AG10803 (cell line): ENCODE data around the gene TRAF5.

Experiments
- DNase-seq: peaks from one replicate; pipeline ENCODE4 v3.0.0; 2010; ENCODE audit warnings: low read depth
- H3K4me3 ChIP-seq: 2 replicates; pipeline ENCODE4 v1.5.1; 2011; ENCODE audit warnings: mild to moderate bottlenecking, low read length, control low read depth
- TF ChIP-seq, protein P1 (sequence below): conservative IDR thresholded peaks from 2 replicates; pipeline ENCODE4 v1.5.1; 2011; ENCODE audit warnings: mild to moderate bottlenecking, low read length, control low read depth, inconsistent platforms

TRAF5 gene

DNA sequence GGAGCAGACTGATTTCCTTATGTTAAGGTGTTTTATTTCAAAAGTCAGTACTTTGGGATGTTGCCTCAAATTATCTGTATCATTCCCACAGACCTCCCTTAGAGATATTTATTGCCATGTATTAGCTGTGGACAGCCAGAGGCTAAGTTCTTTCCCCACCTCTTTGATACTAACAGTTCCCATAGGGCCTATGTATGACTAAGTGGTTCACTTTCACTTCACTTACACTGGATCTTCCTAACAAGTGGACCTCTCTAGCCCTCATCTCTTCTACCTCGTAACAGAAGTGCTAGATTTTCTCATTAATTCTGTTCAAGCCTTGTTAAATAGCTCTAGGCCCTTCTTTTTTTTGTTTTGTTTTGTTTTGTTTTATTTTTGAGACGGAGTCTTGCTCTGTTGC, 6.2 kb downstream of the TRAF5 start:
- H3K4me3 ChIP-seq: no peak overlapping the region
- TF ChIP-seq, protein P1, sequence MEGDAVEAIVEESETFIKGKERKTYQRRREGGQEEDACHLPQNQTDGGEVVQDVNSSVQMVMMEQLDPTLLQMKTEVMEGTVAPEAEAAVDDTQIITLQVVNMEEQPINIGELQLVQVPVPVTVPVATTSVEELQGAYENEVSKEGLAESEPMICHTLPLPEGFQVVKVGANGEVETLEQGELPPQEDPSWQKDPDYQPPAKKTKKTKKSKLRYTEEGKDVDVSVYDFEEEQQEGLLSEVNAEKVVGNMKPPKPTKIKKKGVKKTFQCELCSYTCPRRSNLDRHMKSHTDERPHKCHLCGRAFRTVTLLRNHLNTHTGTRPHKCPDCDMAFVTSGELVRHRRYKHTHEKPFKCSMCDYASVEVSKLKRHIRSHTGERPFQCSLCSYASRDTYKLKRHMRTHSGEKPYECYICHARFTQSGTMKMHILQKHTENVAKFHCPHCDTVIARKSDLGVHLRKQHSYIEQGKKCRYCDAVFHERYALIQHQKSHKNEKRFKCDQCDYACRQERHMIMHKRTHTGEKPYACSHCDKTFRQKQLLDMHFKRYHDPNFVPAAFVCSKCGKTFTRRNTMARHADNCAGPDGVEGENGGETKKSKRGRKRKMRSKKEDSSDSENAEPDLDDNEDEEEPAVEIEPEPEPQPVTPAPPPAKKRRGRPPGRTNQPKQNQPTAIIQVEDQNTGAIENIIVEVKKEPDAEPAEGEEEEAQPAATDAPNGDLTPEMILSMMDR: no peak
- DNase-seq: peak; percentile 22

DNA sequence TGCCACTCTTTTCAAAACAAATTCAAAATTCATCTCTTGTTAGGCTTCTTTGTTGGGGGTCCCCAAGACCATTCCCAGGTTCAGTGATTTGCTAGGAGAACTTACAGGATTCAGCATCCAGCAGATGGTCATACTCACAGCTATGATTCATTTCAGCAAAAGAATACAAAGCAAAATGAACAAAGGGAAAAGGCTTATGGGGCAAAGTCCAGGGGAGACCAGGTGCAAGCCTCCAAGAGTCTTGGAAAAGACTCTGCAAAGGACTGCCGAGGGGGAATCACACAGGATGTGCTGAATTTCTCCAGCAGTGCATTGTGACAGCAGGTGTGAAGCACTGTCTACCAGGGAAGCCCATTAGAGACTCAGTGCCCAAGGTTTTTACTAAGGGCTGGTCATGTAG, 7.3 kb downstream of the TRAF5 start:
- TF ChIP-seq, protein P1: no peak
- H3K4me3 ChIP-seq: no peak overlapping the region
- DNase-seq: no peak

DNA sequence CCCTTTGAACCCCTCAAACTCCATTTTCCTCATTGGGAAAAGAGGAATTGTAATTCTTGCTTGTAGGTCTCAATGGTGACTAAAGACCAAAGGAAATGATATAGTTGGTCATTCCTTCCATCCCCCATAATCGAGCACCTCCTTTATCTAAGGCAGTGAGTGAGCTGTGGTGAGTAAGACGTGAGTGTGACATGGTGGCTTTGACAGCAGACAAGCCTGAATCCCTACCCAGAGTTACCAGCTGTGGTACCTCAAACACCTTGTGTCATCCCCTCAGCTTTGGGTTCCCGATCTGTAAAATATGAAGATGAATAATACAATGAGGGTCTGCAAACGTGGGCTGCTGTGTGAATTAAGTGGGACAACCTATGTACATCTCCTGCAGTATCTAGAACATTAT, 8.4 kb downstream of the TRAF5 start:
- no peak overlapping the region for H3K4me3 ChIP-seq
- TF ChIP-seq, protein P1: no peak
- no peak for DNase-seq

DNA sequence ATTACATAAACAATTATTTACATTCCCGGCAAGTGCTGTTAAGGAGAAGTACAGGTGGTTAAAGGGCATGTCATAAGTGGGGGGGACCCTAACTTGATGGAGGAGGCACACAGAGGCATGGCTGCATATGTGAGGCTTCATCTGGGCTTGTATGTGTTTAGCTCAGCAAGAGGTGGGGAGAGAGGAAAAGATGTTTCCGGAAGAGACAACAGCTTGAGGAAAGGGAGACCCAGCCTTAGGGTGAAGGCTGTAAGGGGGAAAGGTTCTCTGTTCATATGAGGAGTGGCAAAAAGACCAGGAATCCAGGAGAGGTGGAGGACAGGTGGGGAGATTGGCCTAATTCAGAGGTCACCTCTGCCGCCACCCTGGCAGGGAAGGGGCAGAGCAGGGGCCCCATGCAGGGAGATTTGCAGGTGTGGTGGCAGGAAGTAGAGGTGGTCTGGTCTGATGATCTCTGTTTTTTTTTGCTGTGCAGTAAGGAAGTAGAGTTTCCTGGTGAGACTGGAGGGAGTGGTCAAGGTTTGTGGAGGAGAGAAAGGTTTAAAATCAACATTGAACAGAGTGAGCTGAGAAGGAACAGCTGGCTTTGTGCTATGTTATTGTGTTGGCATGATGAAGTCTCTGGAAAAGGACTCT, 9.0 kb downstream of the TRAF5 start:
- no peak overlapping the region for H3K4me3 ChIP-seq
- no peak for DNase-seq
- TF ChIP-seq, protein P1: no peak

DNA sequence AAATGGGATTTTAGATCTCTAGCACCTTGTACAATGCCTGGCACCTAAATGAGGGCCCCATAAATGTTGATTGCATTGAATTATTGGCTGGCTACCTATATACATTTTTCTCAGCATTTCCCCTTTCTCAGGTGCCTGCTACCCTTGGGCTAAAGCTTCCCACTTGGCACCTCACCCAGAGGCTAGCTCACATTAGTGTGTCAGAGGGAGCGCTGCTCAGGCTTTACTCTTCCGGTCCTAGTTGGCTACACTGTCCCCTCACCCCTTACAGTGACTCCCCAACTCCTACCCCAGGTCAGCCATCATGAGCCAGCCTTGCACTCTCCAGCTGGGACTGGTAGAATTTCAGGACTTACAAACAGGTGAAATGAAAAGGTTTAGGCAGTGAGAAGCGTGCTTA, 9.5 kb downstream of the TRAF5 start:
- DNase-seq: no peak
- H3K4me3 ChIP-seq: no peak overlapping the region
- TF ChIP-seq, protein P1: no peak

DNA sequence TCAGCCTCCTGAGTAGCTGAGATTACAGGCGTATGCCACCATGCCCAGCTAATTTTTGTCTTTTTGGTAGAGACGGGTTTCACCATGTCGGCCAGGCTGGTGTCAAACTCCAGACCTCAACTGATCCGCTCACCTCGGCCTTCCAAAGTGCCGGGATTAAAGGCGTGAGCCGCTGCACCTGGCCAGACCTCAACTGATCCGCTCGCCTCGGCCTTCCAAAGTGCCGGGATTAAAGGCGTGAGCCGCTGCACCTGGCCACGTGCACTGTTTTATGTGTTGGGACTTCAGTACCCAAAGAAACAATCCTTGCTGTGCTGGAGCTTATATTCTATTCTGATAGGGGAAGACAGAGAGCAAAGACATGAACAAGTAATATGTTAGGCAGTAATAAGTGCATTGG, 10.1 kb downstream of the TRAF5 start:
- H3K4me3 ChIP-seq: no peak overlapping the region
- TF ChIP-seq, protein P1: no peak
- no peak for DNase-seq

DNA sequence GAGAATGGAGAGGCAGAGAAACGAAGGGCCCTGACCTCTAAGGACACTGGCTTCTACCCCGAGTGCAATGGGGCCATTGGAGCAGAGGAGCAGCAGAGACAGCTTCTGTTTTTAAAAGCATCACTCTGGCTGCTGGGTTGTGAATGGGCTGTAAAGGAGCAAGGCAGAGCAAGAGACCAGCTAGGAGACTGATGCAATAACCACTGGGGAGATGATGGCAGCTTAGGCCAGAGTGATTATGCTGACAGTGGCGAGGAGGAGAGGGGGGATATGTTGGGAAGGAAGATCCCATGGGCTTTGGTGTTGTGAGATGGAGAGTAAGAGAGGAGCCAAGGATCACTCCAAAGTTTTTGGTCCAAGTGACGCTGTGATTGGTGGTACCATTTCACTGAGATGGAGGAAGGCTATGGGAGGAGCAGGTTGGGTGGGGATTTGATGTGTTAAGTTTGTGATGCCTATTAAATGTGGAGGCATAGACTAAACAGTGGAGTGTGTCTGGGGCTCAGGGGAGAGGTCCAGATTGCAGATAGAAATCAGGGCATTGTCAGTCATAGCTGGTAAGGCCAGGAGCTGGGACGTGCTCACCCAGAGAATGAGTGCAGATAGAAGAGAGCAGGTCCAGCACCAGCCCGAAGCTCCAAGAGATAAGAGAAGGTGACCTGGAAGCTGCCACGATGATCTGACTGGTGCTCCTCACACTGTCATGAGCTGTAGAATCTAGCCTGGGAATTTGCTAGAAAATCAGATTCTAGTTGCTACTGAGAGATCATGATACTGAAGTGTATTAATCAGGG, 11.0 kb downstream of the TRAF5 start:
- TF ChIP-seq, protein P1: no peak
- no peak overlapping the region for H3K4me3 ChIP-seq
- no peak for DNase-seq
